ENCODE data around the gene KCNC2. TPM values are rescaled to one million over a fixed set of nuclear protein-coding genes. Genes with fewer than 3 reads are reported as not detected.

KCNC2 gene
- total and polyA plus RNA-seq, 9 of the 15 experiments (the other 6 are each of a cell fraction or from before 2014, with no cell fraction given): not detected

DNA sequence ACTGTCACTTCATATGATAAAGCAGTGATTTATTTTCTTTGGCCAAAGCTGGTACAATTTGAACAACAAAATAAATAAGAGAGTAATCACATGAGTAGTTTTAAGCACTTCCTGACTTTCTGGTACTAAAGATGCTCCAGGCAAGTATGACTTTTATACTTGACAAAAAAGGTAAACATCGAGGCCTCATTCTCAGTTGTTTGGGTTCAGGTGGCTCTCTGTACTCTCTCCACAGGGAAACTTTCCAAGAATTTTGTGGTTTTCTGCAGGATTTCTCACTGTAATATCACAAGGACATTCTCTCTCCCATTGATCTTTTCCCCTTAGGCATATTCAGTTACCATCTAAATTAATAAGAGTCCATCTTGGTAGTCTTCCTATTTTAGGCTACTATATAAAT, 26.6 kb upstream of the KCNC2 start:
- H4K20me1 ChIP-seq (replicated peaks; ENCODE audit: control insufficient read depth, insufficient read depth, low read length): no peaks in the 10 kb centered on the region
- DNase-seq (ENCODE audit: extremely low read depth in 1 of 4, low spot score in 3 of 4) (no peak), FAIRE-seq (no peak), ATAC-seq (no peak)
- in situ Hi-C loops (cut with MboI) (no loop called here), intact Hi-C loops (cut with micrococcal nuclease) (no loop called here)
- no peaks in the 10 kb centered on the region for H3K4me1 ChIP-seq (replicated peaks in 1 of 2; ENCODE audit: control insufficient read depth in 2 of 2, insufficient read depth in 2 of 2, low read length in 2 of 2)
- H3K4me2 ChIP-seq (ENCODE audit: insufficient read depth, low read length): no peak overlapping the region
- no peaks in the 10 kb centered on the region for H3K79me2 ChIP-seq (ENCODE audit: control insufficient read depth, insufficient read depth, low read length)
- H3K9ac ChIP-seq (ENCODE audit: insufficient read depth in 1 of 2, low read depth in 2 of 2, low read length in 2 of 2): no peak overlapping the region
- H3K36me3 ChIP-seq (ENCODE audit: control insufficient read depth, insufficient read depth, low read length): no peaks in the 10 kb centered on the region
- no peak overlapping the region for H2AFZ ChIP-seq (ENCODE audit: low read depth, low read length)
- TF ChIP-seq ILK (tag; IDR thresholded peaks at IDR 0.05; ENCODE audit: borderline replicate concordance, low read depth) (no peak), HNRNPH1 (optimal IDR thresholded peaks at IDR 0.05; ENCODE audit: low read depth, low read length) (no peak), SMAD4 (CRISPR knock-in tag; conservative IDR thresholded peaks at IDR 0.05) (no peak)
- no peak overlapping the region for H3K27ac ChIP-seq (ENCODE audit: extremely low read depth, low read depth, low read length)
- no peak overlapping the region for H3K4me3 ChIP-seq
- H3K9me1 ChIP-seq (ENCODE audit: control insufficient read depth, insufficient read depth, low read length): no peaks in the 10 kb centered on the region
- H3K27me3 ChIP-seq (ENCODE audit: control insufficient read depth in 2 of 2, insufficient read depth in 2 of 2, low read length in 2 of 2): no peaks in the 10 kb centered on the region
- H3K9me3 ChIP-seq (replicated peaks; ENCODE audit: control insufficient read depth, insufficient read depth, low read depth, low read length): no peaks in the 10 kb centered on the region
- 8% methylated on average over 1 of the region's 1 CpG for WGBS (ENCODE audit: insufficient coverage, low coverage, missing lambda C conversion rate)
- BruUV-seq (replicated peaks): no TSS peak
- ChIA-PET CTCF (ENCODE audit: low intra/inter-chr PET ratio) (no interaction called here), POLR2A (no interaction called here)

DNA sequence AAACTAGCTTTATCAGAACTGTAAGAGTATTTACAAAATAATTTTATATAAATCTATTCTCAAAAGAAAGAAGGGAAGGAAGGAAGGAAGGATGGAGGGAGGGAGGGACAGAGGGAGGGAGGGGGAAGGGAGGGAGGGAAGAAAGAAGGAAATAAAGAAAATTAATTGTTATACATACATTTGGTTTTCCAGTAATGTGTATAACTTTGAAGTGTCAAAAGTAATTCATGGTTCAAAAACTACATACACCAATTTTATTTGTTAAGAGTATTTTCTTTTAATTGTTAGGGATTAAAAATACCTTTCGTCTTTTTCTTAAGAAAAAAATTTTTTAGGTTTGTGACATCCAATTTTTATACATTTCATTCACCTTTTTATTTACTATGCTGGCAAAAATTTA, 17.5 kb upstream of the KCNC2 start:
- ATAC-seq (no peak), DNase-seq (ENCODE audit: extremely low read depth in 1 of 4, low spot score in 3 of 4) (no peak), FAIRE-seq (no peak)
- WGBS (ENCODE audit: insufficient coverage, low coverage, missing lambda C conversion rate): 0% methylated on average over 1 of the region's 1 CpG
- POLR2A ChIA-PET: no interaction called here
- Histone ChIP-seq H3K9ac (ENCODE audit: insufficient read depth in 1 of 2, low read depth in 2 of 2, low read length in 2 of 2) (no peak overlapping the region), H3K27ac (ENCODE audit: extremely low read depth, low read depth, low read length) (no peak overlapping the region), H3K36me3 (ENCODE audit: control insufficient read depth, insufficient read depth, low read length) (no peaks in the 10 kb centered on the region), H3K27me3 (ENCODE audit: control insufficient read depth in 2 of 2, insufficient read depth in 2 of 2, low read length in 2 of 2) (no peaks in the 10 kb centered on the region), H3K79me2 (ENCODE audit: control insufficient read depth, insufficient read depth, low read length) (no peaks in the 10 kb centered on the region), H4K20me1 (replicated peaks; ENCODE audit: control insufficient read depth, insufficient read depth, low read length) (no peaks in the 10 kb centered on the region), H3K4me2 (ENCODE audit: insufficient read depth, low read length) (no peak overlapping the region), H3K4me3 (no peak overlapping the region), H3K9me1 (ENCODE audit: control insufficient read depth, insufficient read depth, low read length) (no peaks in the 10 kb centered on the region), H2AFZ (ENCODE audit: low read depth, low read length) (no peak overlapping the region), H3K4me1 (replicated peaks in 1 of 2; ENCODE audit: control insufficient read depth in 2 of 2, insufficient read depth in 2 of 2, low read length in 2 of 2) (no peaks in the 10 kb centered on the region), H3K9me3 (replicated peaks; ENCODE audit: control insufficient read depth, insufficient read depth, low read depth, low read length) (no peaks in the 10 kb centered on the region; the same call in none of the 2 replicates)
- CTCF ChIA-PET (ENCODE audit: low intra/inter-chr PET ratio): no interaction called here
- no TSS peak for BruUV-seq (replicated peaks)
- in situ Hi-C loops (cut with MboI): no loop called here
- intact Hi-C loops (cut with micrococcal nuclease): no loop called here
- no peak for TF ChIP-seq HIVEP1 (CRISPR knock-in tag; IDR thresholded peaks at IDR 0.05)
- no peak for TF ChIP-seq ZNF584 (CRISPR knock-in tag; IDR thresholded peaks at IDR 0.05; ENCODE audit: low read depth)
- no peak for TF ChIP-seq BRCA1 (IDR thresholded peaks at IDR 0.05)
- no peak for TF ChIP-seq BRCA1 (CRISPR knock-in tag; IDR thresholded peaks at IDR 0.05)
- TF ChIP-seq CHCHD3 (CRISPR knock-in tag; IDR thresholded peaks at IDR 0.05): no peak
- peak; percentile 86 for TF ChIP-seq PCBP2 (IDR thresholded peaks at IDR 0.05; ENCODE audit: low read depth, low read length, poor library complexity, severe bottlenecking)
- no peak for TF ChIP-seq TEAD1 (CRISPR knock-in tag; IDR thresholded peaks at IDR 0.05)
- no peak for TF ChIP-seq SRSF1 (IDR thresholded peaks at IDR 0.05; ENCODE audit: low read depth, low read length)
- TF ChIP-seq, protein P1, sequence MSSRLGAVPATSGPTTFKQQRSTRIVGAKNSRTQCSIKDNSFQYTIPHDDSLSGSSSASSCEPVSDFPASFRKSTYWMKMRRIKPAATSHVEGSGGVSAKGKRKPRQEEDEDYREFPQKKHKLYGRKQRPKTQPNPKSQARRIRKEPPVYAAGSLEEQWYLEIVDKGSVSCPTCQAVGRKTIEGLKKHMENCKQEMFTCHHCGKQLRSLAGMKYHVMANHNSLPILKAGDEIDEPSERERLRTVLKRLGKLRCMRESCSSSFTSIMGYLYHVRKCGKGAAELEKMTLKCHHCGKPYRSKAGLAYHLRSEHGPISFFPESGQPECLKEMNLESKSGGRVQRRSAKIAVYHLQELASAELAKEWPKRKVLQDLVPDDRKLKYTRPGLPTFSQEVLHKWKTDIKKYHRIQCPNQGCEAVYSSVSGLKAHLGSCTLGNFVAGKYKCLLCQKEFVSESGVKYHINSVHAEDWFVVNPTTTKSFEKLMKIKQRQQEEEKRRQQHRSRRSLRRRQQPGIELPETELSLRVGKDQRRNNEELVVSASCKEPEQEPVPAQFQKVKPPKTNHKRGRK (tag; IDR thresholded peaks at IDR 0.05): no peak
- TF ChIP-seq PCBP1 (IDR thresholded peaks at IDR 0.05; ENCODE audit: low read depth, low read length, poor library complexity, severe bottlenecking): peak; percentile 73
